Breast epithelium (tissue), 3 donors: ENCODE results near the gene FAS.

Experiments
- POLR2A ChIP-seq: fragments of 450-650 bp; IDR thresholded peaks from one replicate; pipeline ENCODE4 v1.6.1; 2016; ENCODE audit warnings: antibody characterized with exemption, mild to moderate bottlenecking, moderate library complexity
- POLR2AphosphoS5 ChIP-seq, 3 donors: sonication (generic); formaldehyde crosslinking; IDR thresholded peaks; one replicate each; pipeline ENCODE4 v1.6.1; 2017; ENCODE audit warnings: antibody characterized with exemption in 3 of 3
- TF ChIP-seq, protein P1 (sequence below), 3 donors: fragments of 450-650 bp; IDR thresholded peaks; one replicate each; pipeline ENCODE4 v1.5.1; 2016 to 2017; ENCODE audit warnings: antibody characterized with exemption in 3 of 3, mild to moderate bottlenecking in 3 of 3, moderate library complexity in 3 of 3

DNA sequence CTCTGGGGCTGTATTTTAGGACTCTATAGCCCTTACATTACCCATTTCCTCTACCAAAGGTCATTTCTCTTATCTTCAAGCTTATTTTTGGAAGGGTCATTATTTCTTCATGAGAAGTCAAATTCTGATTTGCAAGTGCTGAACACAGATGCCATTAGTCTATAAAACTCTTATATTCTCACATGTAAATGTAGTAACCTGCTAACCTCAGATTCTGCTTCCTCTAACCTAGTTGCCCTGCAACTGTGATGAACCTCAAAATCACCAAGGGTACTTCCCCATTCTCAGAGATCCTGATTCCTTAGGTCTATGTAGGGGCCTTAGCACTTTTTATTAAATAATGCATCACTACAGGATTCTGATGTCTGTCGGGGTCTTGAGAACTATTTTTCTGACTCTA is 6.3 kb downstream of the FAS start:
- TF ChIP-seq POLR2A (no peak), POLR2AphosphoS5 (IDR thresholded peaks at IDR 0.05) (no peak)
- TF ChIP-seq, protein P1, sequence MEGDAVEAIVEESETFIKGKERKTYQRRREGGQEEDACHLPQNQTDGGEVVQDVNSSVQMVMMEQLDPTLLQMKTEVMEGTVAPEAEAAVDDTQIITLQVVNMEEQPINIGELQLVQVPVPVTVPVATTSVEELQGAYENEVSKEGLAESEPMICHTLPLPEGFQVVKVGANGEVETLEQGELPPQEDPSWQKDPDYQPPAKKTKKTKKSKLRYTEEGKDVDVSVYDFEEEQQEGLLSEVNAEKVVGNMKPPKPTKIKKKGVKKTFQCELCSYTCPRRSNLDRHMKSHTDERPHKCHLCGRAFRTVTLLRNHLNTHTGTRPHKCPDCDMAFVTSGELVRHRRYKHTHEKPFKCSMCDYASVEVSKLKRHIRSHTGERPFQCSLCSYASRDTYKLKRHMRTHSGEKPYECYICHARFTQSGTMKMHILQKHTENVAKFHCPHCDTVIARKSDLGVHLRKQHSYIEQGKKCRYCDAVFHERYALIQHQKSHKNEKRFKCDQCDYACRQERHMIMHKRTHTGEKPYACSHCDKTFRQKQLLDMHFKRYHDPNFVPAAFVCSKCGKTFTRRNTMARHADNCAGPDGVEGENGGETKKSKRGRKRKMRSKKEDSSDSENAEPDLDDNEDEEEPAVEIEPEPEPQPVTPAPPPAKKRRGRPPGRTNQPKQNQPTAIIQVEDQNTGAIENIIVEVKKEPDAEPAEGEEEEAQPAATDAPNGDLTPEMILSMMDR (IDR thresholded peaks at IDR 0.05): no peak
